Activated naive CD4-positive, alpha-beta T cell (primary cell): ENCODE data around the gene WDR3.
"Not testable (repeated sequence)": the region's sequence is repeated elsewhere in the genome, so short reads cannot be mapped to it uniquely, and the experiment has no call there.

Experiments
- DNase-seq, 4 experiments: peaks; one replicate each; lab custom pipeline; 2025; lab: John Stamatoyannopoulos, UW

Gene WDR3

GRCh38 chr1:117929343-117930172, at the start of gene WDR3, which contains the start of gene GDAP2:
TSS of gene WDR3 (plus strand) at chr1:117929739. CDS start at chr1:117933320, 3,581 bp downstream.
TSS of gene GDAP2 (minus strand) at chr1:117929621. CDS start at chr1:117920357, 9,264 bp downstream.
- DNase-seq = peak; percentile 72 to 90 (median 86)

GRCh38 chr1:117883616-117884015, 45.9 kb upstream of the WDR3 start:
- DNase-seq = no peak

- DNase-seq = no peak
Measured at GRCh38 chr1:117886101-117886795, 43.3 kb upstream of the WDR3 start.

DNA sequence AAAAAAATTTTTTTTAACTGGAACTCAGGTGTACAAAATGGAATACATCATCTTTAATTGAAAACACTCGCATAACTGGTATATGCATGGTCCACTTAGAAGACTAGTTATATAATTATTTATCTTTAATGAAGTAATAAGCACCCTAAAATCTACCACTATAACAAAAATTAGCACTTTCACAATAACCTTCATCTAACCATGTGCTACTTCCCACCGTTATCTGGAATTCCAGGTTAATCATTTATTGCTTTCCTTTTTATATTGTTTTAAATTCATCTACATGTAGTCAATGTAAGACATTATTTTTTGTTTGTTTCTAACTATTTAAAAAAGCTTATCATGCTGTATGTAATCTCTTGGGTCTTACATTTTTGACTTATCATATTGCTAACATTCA, 39.1 kb upstream of the WDR3 start:
- DNase-seq = no peak

- DNase-seq = no peak
Measured at GRCh38 chr1:117892512-117892911, 37.0 kb upstream of the WDR3 start.

- DNase-seq = no peak
Measured at GRCh38 chr1:117894078-117894477, 35.5 kb upstream of the WDR3 start.

- DNase-seq = peak in 2 of 4 experiments; percentile 1 to 2
Measured at GRCh38 chr1:117895482-117896114, 33.9 kb upstream of the WDR3 start.

DNA sequence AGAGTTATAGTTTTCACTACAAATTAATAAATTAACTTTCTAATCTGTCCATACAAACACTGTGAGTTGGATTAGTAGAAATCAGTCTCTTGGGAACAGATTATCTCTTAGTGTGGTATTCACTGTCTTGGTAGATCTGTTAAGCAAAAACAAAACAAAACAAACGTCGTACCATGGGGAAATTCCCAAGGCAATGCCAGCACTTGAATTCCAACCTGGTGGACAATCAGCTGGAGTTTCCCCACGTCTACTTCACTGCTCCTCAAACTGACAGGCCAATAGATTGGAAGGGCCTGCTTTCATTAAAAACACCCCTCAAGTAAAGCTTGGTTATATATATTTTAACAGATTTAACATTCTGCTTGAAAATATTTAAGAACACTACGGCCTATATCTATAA, 32.0 kb upstream of the WDR3 start:
- no peak for DNase-seq

DNA sequence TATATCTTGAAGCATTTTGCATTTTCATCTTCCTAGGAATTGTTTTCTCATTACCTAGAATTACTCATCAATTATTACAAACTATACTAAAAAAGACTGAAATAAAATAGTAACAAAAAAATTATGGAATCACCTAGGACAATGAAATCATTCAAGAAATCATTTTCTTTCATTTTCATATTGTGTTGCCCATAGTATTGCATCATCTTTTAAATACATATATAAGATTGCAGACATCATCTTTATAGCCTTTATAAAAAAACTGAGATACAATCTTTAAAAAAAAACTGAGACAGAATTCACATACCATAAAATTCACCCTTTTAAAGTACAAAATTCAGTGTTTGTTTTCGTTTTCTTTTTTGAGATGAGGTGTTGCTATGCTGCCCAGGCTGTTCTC, 29.7 kb upstream of the WDR3 start:
- DNase-seq = no peak

GRCh38 chr1:117902944-117903343, 26.6 kb upstream of the WDR3 start:
- no peak for DNase-seq

DNA sequence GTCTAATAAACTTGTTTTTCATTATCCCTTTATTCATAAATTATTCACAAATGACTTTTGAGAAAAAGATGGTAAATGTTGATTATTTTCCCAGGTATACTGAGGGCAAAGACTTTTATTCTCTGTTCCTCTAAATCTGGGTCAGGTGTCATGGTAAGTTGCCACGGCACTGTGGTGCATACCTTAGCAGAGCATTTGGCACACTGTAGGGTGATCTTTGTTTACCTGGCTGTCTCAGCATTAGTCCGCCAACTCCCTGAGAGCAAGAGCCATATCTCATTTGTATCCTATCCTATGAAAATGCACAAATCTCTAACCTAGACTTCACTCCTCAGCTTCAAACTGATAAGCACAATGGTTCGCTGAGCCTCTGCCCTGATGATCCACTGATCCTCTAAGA, 25.1 kb upstream of the WDR3 start:
- no peak for DNase-seq

GRCh38 chr1:117905019-117905418, 24.5 kb upstream of the WDR3 start:
- DNase-seq = no peak

- no peak for DNase-seq
Measured at GRCh38 chr1:117911051-117911450, 18.5 kb upstream of the WDR3 start.

GRCh38 chr1:117919376-117919775, 10.2 kb upstream of the WDR3 start:
- DNase-seq = no peak

- no peak for DNase-seq
Measured at GRCh38 chr1:117921991-117922390, 7.5 kb upstream of the WDR3 start.

GRCh38 chr1:117922717-117923116, 6.8 kb upstream of the WDR3 start:
- not testable (repeated sequence) for DNase-seq

DNA sequence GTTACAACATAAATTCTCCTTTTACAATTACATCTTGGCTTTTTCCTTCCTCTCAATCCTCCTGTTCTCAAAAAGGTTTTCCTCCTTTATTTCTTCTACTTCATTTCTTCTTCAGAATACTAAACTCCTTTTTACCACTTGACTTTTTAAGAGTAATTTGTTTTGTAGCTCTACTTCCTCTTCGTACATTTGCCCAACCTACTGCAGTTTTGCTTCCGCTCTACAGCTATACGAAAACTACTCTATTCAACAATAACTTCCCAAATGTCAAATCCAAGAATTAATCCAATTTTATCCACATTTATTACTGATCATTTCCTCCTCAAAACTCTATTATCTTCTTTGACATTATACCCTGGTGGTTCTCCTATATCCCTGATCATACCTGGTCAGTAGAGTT, 3.6 kb upstream of the WDR3 start:
- DNase-seq = no peak

DNA sequence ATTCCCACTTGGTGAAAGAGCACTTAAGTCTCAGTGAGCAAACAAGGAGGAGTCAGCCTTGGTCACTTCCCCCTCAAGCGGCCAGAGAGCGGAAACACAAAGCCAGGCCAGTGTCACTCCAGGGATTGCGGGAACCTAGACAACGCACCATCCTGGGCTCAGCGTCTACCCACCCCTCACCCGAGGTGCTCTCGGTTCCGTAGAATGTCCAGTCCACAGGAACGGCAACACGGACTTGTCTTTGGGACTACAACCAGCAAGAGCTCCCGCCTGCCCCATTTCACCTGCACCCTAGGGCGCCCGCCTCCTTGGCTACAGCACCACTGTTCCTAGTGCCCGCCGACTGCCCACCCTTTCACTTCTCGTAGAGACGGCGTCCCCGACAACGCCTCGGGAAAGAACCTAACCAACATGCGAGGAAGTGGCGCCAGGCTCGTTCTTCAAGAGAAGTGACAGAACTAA, 627 bp upstream of the WDR3 start:
- peak in 2 of 4 experiments; percentile 18 to 33 for DNase-seq

GRCh38 chr1:117930173-117930447, 571 bp downstream of the WDR3 start:
- no peak for DNase-seq

DNA sequence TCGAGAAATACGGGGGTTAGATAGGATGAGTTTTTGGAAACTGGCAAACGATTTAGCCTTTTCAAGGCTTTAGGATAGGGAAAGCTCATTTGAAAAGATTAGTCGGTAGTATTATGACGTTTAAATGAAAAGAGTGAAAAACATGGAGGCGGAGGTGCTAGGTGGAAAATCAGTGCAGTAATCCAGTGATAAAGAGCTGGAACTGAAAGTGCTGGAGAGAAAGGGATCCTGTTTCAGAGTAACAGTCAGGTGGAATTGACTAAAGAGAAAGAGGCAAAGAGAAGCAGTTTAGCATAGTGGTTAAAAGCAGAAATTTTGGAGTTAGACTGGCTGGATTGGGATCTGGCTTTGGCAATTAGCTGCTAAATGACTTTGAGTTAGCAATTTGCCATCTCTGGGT, 945 bp downstream of the WDR3 start:
- no peak for DNase-seq

DNA sequence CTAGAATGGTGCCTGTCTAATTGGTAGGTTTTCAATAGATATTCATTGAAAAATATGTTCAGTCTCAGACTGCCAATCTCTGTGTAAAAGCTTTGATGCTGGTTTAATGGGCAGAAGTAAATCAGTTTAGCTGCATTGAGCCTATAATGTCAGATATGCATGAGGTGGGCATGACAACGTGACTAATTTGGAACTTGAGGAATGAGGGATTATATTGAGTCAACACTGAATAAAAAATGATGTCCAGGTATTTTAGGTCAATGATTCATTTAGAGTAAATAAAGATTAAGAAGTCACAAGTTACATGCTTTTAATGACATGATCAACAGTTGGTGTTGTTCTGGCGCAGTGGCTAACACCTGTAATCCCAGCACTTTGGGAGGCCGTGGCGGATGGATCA, 3.0 kb downstream of the WDR3 start:
- DNase-seq = no peak

- DNase-seq = no peak
Measured at GRCh38 chr1:117933769-117934168, 4.2 kb downstream of the WDR3 start.

- DNase-seq = no peak
Measured at GRCh38 chr1:117942293-117942692, 12.8 kb downstream of the WDR3 start.
